ENCODE measurements around the gene USP12.
"Not testable (repeated sequence)": the region's sequence is repeated elsewhere in the genome, so short reads cannot be mapped to it uniquely, and the experiment has no call there.

Gene USP12

DNA sequence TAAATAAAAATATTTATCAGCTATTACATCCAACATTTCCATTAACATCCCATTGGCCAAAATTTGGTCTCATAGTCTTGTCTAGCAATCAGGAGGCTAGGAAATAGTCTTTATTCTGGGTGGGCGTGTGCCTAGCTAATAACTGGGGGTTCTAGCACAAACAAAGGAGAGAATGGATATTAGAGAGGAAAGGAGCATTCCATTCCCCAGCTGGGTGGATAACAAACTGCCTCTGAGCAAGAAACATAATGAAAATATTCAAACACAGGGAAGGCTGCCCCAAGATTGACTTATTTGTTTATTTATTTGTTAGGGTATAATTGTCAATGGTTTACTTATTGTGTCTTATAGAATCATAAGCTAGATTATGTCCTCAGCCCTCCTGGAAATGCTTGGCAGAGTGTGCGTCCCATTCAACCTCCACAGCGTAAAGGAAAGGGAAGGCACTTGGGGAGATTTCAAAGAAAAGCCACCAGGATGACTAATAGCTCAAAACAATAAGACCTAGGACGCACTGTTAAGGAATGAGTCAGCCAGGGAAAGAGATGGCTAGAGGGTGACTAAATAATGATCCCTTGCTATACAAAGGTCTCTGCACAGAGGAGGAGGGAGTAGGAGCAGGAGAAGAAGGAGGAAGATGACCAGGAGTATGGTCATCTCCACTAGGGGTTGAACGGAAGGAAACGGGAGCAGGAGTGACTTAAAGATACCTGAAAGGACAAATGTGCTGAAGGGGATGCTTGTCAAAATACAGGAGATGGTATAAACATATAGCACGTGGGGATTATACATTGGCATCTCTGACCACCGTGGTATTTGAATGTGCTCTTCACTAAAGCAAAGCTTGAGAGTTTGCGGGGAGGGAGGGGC is 23.5 kb upstream of the USP12 start:
- no peak for TF ChIP-seq CTCF (IDR thresholded peaks at IDR 0.05; ENCODE audit: low read depth, low read length, missing control alignments)
- no peak overlapping the region for H3K4me3 ChIP-seq (ENCODE audit: low read depth, low read length)
- in situ Hi-C loops (cut with HindIII; ENCODE audit: low sequenced_read_pairs) = no loop called here
- peak; percentile 84 for DNase-seq (ENCODE audit: low read depth)

- DNase-seq (ENCODE audit: low read depth) = no peak
- in situ Hi-C loops (cut with HindIII; ENCODE audit: low sequenced_read_pairs) = no loop called here
- no peak overlapping the region for H3K4me3 ChIP-seq (ENCODE audit: low read depth, low read length)
- no peak for TF ChIP-seq CTCF (IDR thresholded peaks at IDR 0.05; ENCODE audit: low read depth, low read length, missing control alignments)
Measured at GRCh38 chr13:27194209-27194608, 22.6 kb upstream of the USP12 start.

GRCh38 chr13:27193496-27193895 is 21.9 kb upstream of the USP12 start:
- no peak for TF ChIP-seq CTCF (IDR thresholded peaks at IDR 0.05; ENCODE audit: low read depth, low read length, missing control alignments)
- DNase-seq (ENCODE audit: low read depth) = no peak
- H3K4me3 ChIP-seq (ENCODE audit: low read depth, low read length) = no peak overlapping the region
- in situ Hi-C loops (cut with HindIII; ENCODE audit: low sequenced_read_pairs) = no loop called here

GRCh38 chr13:27192973-27193372 is 21.4 kb upstream of the USP12 start:
- no peak overlapping the region for H3K4me3 ChIP-seq (ENCODE audit: low read depth, low read length)
- no peak for DNase-seq (ENCODE audit: low read depth)
- in situ Hi-C loops (cut with HindIII; ENCODE audit: low sequenced_read_pairs) = no loop called here
- no peak for TF ChIP-seq CTCF (IDR thresholded peaks at IDR 0.05; ENCODE audit: low read depth, low read length, missing control alignments)

GRCh38 chr13:27192367-27192766 is 20.8 kb upstream of the USP12 start:
- H3K4me3 ChIP-seq (ENCODE audit: low read depth, low read length); in situ Hi-C loops (cut with HindIII; ENCODE audit: low sequenced_read_pairs); DNase-seq (ENCODE audit: low read depth): not testable (repeated sequence)

GRCh38 chr13:27189192-27189591 is 17.6 kb upstream of the USP12 start:
- H3K4me3 ChIP-seq (ENCODE audit: low read depth, low read length) = no peak overlapping the region
- DNase-seq (ENCODE audit: low read depth) = no peak
- TF ChIP-seq CTCF (IDR thresholded peaks at IDR 0.05; ENCODE audit: low read depth, low read length, missing control alignments) = no peak
- in situ Hi-C loops (cut with HindIII; ENCODE audit: low sequenced_read_pairs) = no loop called here

- DNase-seq (ENCODE audit: low read depth) = no peak
- in situ Hi-C loops (cut with HindIII; ENCODE audit: low sequenced_read_pairs) = no loop called here
- no peak for TF ChIP-seq CTCF (IDR thresholded peaks at IDR 0.05; ENCODE audit: low read depth, low read length, missing control alignments)
- H3K4me3 ChIP-seq (ENCODE audit: low read depth, low read length) = no peak overlapping the region
Measured at GRCh38 chr13:27188239-27188638, 16.6 kb upstream of the USP12 start.

Measured in astrocyte of the cerebellum (primary cell).